HG02588 (cell line): ENCODE measurements around the gene BAIAP2L2.
"Not testable (repeated sequence)": the region's sequence is repeated elsewhere in the genome, so short reads cannot be mapped to it uniquely, and the experiment has no call there.

Source experiments
- ATAC-seq: cut with Tn5 transposase; IDR thresholded peaks from one replicate; pipeline ENCODE4 v1.9.1; 2021; ENCODE audit warnings: mild to moderate bottlenecking, moderate library complexity; ENCODE audit not compliant: unreplicated experiment

BAIAP2L2 gene

GRCh38 chr22:38082986-38083710 is 27.3 kb downstream of the BAIAP2L2 start:
- ATAC-seq = no peak

DNA sequence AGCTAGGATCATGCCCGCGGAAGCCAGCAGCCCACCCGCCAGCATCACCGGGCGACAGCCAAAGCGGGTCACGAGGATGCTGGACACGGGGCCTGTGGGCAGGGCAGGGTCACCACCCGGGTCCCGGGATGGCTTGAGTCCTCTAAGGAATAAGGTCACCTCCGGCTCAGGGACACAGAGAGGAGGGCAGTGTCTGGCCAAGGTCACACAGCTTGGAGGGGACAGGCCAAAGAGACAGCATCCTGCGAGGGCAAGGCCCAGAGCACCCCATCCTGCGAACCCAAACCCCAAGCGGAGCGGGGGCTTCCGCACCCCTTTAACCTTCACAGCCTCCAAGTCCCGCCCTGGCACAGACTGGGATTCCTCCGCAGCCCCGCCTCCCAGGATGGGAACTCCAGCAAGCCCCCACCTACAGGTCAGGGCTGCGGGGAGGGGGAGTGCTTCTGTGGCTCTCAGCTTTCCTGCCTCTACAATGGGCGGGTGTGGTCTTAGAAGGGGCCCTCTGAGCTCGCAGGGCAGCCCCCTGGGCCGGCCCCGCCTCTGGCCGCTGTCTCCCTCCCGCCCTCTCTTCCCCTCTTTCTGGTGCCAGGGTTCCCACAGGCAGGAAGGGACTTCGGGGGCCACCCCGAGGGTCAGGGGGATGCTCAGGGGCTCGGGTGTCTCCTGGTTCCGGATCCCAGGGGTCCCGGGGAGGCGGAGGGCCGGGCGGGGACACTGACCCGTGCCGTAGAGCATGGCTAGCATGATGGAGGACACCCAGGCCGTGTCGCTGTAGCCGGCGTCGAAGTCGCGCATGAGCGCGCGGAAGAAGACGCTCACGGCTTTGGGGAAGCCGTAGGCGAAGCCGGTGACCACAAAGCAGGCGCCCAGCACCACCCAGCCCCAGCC is 28.3 kb downstream of the BAIAP2L2 start:
- ATAC-seq = no peak

GRCh38 chr22:38081636-38081940 is 28.9 kb downstream of the BAIAP2L2 start:
- ATAC-seq = no peak

GRCh38 chr22:38080850-38081635 is 29.4 kb downstream of the BAIAP2L2 start:
- no peak for ATAC-seq

- ATAC-seq = no peak
Measured at GRCh38 chr22:38080474-38080849, 30.0 kb downstream of the BAIAP2L2 start.

GRCh38 chr22:38079804-38080203 is 30.7 kb downstream of the BAIAP2L2 start:
- no peak for ATAC-seq

GRCh38 chr22:38079208-38079607 is 31.3 kb downstream of the BAIAP2L2 start:
- not testable (repeated sequence) for ATAC-seq

DNA sequence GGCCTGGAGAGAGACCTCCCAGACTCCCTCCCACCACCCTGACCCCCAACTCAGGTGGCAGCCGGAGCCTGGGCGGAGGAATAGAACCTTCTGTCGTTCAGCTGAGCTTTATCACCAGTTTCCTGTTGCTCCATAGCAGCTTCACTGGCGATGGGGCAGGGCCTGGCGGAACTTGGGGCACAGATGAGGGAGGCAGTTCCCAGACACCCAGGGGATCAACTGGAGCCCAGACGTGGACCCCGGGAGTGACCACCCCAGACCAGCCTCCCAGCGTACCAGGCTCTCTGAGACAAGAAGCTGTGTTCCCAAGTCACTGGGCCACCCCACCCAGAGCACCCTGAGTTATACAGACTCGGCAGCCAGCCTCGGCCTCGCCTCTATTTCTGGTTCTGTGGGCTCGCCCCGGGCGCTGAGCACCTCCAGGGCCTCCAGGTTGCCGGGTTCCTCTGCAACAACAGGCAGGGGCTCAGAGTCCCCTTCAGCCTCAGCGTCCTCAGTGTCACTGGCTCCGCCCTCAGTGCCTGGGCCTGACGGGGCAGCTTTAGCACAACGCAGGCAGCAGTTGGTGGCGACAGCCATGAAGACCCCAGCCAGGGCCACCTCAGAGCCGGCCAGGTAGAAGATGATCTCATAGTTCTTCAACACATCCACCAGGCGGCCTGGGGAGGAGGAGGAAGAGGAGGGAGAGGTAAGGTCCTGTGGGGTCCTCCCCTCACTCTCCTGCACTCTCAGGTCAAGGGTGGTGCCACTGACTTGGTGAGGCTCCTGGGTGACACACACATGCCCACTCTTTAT is 32.2 kb downstream of the BAIAP2L2 start:
- no peak for ATAC-seq

- no peak for ATAC-seq
Measured at GRCh38 chr22:38077595-38077994, 32.9 kb downstream of the BAIAP2L2 start.

DNA sequence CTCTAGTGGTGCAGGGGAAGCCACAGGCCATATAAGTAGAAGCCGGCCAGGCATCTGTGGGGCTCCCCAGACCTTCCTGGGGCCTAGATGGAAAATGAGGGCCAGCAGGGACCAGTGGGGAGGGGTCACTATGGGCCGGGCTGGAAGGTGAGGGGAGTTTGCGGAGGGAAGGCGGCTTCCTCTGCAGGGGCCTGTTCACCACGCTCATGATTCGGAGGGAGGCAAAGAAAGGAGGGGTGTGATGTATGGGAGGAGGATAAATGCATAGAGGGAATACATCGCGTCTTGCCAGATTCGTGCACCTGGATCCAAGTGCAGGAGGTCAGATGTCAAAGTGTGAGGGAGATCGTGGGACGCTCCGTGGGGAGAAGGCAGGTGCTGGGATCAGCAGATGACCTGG is 33.4 kb downstream of the BAIAP2L2 start:
- ATAC-seq = no peak

- no peak for ATAC-seq
Measured at GRCh38 chr22:38075961-38076360, 34.5 kb downstream of the BAIAP2L2 start.

- ATAC-seq = no peak
Measured at GRCh38 chr22:38075105-38075825, 35.2 kb downstream of the BAIAP2L2 start.

DNA sequence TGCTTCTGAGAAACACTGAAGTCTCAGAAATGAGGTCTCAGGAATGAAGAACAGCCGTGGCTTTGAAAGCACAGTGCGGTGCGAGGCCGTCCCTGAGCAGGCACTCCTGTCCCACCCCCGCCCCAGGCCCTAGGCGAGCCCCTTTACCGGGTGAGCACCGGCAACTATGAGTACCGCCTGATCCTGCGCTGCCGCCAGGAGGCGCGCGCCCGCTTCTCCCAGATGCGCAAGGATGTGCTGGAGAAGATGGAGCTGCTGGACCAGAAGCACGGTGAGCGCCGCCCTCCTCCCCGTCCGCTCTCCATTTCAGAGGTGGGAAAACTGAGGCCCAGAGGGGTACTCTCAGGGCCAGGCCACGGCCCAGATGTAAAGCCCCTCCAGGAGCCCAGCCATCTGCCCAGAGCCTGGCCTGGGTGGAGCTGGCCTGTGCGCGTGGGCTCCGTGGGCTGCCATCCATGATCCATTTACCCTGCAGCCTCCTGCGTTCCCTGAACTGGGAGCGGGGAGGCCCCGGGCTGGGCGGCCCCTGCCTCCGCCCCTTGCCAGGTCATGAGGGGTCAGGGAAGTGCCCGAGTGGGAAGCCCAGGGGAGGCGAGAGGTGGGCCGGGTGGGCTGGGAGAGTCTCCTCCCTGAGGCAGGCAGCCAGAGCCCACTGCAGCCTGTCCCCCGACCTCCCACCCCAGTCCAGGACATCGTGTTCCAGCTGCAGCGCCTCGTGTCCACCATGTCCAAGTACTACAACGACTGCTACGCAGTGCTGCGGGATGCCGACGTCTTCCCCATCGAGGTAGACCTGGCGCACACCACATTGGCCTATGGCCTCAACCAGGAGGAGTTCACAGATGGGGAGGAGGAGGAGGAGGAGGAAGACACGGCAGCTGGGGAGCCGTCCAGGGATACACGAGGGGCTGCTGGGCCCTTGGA is 36.0 kb downstream of the BAIAP2L2 start:
- ATAC-seq = no peak

DNA sequence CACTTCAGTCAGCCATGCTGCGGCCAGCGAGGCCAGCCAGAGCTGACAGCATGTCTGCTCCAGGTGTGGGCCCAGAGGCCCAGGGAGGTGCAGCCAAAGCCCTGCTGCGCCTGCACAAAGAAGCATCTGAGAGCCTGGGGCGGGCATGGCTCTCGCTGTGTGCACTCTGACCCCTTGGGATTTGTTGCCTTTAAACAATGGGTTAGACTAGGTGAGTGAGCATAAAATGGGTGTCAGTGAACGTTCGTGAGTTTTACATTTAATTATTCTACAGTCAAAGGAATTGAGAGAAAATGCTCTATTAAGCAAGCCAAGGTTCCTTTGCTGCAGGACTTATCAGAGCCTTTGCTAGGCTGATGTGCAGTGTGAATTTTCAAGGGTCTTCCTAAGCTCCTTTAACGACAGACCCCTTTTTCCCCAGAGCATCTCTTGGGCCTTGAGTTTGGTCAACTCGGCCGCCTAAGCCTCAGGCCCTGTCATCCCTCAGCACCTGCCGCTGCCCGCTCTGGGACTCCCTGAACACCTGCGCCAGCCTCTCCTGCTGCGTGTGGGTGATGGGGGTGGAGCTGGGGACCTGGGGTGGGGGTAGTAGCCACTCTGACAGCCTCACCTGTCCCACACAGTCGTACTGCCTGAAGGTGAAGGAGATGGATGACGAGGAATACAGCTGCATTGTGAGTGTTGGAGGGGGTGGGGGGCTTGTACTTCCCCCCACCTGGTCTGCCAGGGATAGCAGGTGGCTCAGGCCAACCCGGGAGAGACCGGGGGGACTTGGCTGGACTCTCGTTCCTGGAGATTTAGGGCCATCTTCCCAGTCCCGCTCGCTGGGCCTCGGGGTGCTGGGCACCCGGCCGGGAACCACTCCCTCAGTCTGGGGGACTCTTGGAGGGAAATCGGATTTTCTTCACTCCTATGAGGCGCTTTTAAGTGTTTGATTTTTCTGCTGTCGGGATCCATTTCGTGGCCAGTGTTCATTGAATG is 37.0 kb downstream of the BAIAP2L2 start:
- ATAC-seq = no peak

DNA sequence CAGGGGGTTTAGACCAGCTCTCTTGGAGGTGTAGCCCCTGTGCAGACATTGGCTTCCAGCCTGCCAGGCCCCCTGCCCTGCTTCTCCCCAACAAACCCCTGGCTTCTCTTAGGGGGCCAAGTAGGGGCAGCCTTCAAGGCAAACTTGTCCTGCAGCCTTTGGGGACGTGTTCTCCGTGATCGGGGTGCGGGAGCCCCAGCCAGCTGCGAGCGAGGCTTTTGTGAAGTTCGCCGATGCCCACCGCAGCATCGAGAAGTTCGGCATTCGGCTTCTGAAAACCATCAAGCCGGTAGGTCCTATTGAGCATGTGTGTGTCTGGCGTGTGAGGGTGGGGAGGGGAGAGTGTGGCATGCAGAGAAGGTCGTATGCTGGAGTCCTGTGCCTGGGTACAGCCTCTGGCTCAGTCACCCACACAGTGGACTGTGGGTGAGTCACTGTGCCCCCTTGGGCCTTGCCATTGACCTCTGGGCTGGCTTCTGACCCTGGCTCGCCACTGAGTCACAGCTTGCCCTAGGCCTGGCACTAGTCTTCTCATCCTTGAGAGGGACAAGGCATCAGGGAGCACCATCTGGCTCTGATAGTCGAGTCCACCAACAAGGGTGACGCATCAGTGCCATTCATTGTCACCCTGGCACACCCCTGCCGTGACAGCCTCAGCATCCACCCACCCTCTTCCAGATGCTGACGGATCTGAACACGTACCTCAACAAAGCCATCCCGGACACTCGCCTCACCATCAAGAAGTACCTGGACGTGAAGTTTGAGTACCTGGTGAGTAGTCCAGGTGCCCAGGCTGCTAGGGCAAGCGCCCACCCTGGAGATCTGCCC is 37.9 kb downstream of the BAIAP2L2 start:
- no peak for ATAC-seq

DNA sequence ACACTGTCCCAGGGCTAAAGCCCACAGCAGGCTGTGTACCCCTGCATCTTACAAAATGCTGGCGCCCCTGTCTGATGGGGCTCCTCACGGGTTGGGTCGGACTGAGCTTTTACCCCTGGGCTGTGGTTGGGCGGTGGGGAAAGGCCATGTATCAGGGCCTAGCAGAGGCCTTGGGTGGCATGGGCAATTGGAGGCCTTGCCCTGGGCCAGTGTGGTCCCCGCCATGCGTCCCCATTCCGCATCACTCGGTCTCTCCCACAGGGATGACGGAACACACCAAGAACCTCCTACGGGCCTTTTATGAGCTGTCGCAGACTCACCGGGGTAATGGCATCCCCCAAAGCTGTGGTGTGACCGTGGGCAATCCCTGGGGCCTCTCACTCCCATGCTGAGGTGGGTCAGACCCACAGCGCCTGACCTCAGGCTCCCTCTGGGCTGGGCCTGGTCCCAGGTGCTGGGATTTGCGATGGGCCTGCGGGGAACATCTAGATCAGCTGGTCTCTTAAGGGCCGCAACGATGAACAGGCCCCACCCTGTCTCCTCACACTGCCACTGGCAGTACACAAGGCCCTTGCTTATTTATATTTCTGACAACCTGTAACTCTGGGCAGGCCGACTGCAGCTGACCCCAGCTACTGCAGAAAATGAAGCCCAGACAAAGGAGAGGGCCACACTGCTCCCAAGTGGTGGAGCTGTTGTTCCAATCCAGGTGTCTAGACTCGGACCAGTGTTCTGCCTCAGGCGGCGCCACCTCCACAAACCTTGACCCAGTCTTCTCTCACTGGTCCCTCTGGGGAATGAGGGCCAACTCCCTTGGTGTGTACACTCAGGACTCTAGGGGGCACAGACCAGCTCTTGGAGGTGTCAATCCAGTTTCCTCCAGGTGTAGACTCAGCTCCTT is 38.8 kb downstream of the BAIAP2L2 start:
- ATAC-seq = no peak
